GM19238 (cell line): ENCODE measurements around the gene KRT86.
A peak's percentile ranks its signal among the peaks of the same experiment; 100 is the strongest.
"Not testable (repeated sequence)": the region's sequence is repeated elsewhere in the genome, so short reads cannot be mapped to it uniquely, and the experiment has no call there.

Experiments
- DNase-seq: peaks from one replicate; pipeline ENCODE4 v3.0.0; 2011; ENCODE audit warnings: low spot score; ENCODE audit not compliant: insufficient read length

Gene KRT86

GRCh38 chr12:52313461-52313860 is 39.0 kb downstream of the KRT86 start:
- DNase-seq = no peak

- no peak for DNase-seq
Observed at GRCh38 chr12:52313926-52314325, 39.5 kb downstream of the KRT86 start.

- DNase-seq = no peak
Observed at GRCh38 chr12:52314511-52314910, 40.1 kb downstream of the KRT86 start.

DNA sequence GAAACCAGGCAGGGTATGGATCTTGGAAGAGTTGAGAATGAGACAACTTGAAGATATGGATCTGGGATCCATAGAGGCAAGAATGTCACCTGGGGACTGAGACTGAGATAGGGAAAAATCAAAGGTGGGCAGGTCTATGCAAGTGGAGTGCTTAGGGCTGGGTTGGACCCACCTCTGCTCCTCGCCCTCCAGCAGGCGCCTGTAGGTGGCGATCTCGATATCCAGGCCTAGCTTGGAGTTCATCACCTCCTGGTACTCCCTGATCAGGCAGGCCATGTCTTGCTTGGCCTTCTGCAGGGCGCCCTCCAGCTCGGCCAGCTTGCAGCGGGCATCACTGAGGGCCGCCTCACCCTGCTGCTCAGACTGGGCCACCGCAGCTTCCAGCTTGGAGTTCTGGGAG is 41.3 kb downstream of the KRT86 start:
- DNase-seq = not testable (repeated sequence)

DNA sequence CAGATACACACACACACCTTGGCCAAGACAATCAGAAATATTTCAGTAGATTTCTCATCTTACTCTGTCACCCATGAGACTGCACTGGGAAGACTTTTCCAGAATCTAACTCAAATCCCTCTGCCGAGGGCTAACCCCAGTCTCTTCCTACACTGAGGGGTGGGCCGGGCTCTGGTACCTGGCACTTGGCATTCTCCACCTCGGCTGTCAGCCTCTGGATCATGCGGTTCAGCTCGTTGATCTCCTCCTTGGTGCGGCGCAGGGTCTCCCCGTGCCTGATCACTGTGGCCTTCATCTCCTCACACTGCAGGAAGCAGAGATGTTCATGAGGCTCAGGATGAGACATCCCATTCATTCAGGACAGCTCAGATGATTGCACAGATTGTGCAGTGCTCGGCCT is 41.8 kb downstream of the KRT86 start:
- no peak for DNase-seq

DNA sequence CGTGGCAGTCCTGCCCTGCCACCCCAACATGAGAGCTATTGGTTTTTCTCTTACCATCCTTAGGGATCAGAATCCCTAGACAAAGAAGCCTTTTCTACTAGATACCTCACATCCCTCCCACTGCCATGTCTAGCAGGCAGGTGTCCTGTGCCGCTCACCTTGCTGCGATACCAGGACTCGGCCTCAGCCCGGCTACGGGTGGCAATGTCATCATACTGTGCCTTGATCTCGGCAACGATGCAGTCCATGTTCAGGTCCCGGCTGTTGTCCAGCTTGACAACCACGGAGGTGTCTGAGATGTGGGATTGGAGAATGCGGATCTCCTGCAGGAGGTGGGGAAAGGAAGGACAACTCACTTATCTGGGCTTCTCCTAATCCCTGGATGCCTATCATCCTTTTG is 42.3 kb downstream of the KRT86 start:
- DNase-seq = no peak

DNA sequence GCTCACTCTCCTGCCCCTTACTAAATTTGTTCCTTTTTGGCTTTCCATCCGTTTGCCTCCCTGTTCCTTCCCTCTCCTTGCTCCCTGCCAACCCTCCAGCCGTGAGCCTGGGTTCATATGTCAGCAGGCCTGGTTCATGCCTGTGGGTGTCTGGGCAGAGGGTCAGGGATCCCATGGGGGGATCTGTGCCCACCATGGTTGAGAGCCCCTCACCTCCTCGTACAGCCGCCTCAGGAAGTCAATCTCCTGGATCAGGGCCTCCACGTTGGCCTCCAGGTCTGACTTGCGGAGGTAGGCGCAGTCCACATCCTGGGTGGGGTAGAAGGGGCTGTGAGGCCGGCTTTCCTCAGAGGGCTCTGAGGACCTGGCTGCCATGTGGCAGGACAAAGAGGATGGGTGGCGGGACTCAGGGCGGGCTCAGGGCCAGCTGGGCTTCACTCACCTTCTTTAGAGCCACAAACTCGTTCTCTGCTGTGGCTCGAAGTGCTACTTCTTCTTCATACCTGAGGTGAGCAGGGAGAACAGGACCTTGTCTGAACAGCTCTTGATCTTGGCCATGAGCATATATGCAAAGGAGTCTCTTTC is 43.1 kb downstream of the KRT86 start:
- DNase-seq = no peak

DNA sequence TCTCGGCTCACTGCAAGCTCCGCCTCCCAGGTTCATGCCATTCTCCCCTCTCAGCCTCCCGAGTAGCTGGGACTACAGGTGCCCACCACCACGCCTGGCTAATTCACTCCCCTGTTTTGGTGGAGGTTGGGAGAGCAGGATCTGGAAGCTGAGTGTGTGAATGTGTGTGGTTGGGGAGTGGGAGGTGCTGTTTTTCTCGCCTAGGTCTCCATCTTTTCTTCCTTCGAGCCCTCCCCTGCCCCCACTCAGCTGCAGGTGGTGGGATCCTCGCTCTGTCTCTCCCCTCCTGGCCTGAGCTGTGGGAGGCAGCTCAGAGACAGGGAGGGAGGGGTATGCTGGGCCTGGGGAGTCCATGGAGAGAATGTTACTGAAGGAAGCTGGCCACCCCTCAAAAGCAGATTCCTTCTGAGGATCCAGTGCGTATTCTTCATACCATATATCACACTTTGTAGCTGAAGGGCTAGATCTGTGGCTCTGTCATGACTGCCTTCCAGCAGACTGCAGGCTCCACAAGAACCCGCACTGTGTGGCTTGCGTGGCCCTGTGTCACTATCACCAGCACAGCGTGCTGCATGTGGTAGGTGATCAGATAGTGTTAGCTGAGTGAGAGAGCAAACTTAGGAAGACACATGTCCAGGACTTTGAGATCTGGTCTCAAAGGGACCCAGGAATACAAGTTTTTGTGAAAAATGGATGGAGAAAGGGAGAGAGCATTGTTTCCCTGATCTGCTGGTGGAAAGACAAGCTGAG is 44.0 kb downstream of the KRT86 start:
- no peak for DNase-seq

DNA sequence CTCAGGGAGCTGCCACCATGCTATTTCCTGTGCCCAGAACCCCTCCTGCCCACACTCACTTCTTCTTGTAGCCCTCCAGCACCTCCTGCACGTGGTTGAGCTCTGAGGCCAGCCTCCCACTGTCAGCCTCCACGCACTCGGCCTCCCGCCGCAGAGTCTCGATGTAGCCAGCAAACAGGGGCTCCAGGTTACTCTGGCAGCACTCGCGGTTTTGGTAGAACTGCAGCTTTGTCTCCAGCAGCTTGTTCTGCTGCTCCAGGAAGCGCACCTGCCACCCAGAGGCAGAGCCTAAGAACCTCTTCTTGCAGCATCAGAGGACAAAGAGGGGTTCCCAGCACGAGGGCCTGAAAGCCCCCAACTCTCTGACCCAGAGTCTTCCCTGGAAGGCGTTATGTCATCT is 44.7 kb downstream of the KRT86 start:
- no peak for DNase-seq

GRCh38 chr12:52320784-52321400 is 46.4 kb downstream of the KRT86 start, which contains the start of gene KRT83:
KRT83 (minus strand) TSS chr12:52321398; CDS start chr12:52321335, 63 bp downstream.
- DNase-seq = no peak

DNA sequence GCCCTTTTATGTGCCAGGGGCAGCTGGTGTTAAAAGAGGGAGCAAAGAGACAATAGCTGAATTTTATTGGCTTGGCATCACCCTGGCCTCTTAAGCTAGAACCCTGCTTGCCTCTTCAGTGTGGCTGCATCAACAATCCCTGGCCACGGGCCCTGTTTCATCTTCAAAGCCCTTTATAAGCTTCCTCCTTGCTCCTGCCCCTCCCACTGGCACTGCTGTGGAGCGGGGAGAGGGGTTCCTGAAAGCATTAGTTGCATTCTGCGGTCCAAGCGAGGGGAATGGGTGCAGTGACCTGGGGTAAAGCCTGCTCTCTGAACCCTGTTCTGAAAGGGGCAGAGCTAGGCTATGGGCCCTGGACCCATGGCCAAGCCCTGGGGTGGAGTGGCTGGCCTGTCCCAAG is 47.0 kb downstream of the KRT86 start:
- no peak for DNase-seq

- DNase-seq = no peak
Observed at GRCh38 chr12:52322069-52322468, 47.6 kb downstream of the KRT86 start.

DNA sequence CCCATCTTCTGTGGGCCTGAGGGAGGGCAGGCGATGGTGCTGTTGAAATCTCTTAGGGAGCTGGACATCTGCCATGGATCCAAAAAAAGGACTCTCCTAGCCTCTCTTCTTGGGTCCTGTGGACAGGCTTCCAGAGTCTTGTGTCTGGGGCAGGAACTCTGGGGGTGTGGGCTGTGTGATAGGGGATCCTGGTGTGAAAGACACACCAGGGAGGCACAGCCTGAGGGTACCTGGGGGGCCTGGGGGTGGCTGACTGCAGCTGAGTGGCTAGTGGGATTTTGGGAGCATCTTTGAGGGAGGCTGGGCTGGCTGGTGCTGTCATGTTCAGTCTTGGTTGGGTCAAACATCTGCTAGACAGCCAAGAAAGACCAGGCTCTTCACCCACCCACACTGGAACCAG is 48.6 kb downstream of the KRT86 start:
- no peak for DNase-seq

DNA sequence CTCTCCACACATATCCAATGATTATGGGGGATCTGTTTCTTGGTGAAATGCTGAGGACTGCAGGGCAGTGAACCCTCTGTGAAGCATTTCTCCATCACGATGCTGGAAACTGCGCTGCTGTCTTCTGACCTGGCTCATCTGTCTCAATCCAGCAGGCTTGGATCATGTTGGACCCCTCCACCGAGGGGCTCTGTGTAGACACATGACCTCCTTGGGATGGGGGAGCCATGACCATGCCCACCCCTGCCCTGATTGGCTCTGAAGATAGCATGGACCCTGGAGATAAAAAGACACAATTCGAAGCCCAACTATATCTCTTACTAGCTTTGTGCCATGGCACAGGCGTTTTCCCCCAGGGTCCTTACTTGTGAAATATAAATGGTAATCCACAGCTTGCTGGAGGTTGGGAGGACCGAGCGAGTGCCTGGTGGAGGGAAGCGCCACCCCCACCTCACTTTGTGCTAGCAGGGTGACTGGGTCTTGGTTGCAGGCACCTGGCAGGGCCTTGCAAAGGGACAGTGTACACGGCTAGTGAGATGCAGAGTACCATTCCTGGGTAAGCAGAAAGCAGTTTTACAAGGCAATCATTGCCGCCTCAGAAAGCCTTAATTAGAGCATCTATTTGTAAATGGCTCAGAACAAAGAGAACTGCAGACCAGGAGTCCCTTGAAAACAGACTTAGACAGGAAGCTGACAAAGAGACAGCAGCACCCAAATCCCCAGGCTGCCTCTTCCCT is 49.1 kb downstream of the KRT86 start:
- no peak for DNase-seq

- DNase-seq = no peak
Observed at GRCh38 chr12:52324153-52324444, 49.7 kb downstream of the KRT86 start.

DNA sequence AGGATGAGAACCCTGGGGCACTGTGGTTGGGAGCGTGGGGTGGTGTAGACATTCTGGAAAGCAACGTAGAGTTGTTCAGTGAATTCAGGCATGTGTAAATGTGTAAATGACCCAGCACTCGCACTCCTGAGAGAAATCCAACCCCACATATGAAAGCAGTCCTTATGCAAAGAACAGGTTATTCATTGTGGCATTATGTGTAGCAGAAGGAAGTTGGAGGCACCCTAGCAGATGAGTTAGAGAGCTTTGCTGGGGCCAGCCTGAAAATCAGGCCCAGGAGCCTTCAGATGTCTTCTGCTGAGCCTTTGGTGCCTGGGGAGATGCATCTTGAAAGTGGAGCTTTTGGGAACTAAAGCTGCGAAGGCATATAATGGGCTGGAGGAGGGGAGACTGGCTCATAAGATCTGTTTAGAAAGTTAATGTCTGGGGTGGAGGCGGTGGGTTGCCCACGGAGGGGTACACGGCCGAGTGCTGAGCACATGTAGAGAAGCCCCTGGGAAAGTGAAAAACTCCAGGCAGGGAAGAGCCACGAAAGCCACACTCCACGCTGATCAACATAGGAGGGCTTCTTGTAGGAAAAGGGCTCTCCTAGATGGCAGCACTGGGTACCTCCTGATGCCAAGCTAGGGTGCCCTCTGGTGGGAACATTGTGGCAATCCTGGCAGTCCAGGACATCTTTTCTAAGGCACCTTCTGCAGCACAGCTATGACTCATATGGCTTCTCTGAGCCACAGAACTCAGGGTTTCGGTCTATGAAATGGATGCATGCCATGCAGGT is 52.8 kb downstream of the KRT86 start:
- peak; percentile 84 for DNase-seq

DNA sequence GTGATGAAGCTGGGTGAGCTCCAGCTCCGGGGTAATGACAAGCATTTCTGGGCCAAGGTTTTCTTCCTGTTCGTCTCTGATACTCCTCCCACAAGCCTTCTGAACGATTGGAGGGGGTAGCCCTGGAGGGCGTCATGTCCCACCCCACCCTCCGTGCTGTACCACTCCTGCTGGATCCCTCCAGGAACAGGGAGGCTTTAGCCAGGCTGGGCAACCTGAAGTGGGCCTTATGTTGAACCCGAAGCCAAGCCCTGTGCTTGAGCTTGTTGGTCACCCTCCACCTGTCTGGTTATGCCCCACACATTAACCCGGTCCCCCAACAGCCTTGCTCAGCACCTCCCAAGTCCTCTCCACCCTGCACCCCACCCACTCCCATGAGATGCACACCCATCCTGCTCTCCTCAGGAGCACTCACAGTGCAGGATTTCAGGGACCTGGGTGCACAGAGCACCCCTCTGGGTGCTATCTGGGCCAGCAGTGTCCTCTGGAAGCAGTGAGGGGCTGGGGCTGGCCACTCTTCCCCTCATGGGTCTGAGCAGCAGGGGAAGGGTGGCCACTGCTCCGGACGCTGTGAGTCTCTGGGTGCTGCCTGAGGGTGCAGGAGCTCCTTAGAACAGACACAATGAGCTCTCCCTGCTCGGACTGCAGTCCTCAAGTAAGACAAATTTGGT is 53.5 kb downstream of the KRT86 start:
- DNase-seq = no peak

GRCh38 chr12:52331039-52331438 is 56.6 kb downstream of the KRT86 start:
- DNase-seq = no peak

DNA sequence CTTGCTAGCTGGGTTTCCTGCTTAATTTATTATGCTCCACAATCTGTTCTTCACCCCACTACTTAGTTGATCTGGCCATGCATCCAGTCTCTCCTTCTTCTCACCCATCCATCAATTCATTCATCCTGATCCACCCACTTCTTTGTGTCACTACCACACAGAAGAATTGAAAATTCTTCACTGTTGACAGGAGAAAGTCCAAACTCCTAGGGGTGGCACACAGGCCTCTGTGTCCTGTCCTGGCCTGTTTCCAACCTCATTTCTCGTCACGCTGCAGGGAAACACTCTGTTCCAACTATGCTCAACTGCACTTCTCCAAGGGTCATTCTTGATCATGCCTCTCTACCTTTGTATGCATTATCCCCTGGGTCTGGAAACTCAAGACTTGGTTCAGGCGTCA is 57.4 kb downstream of the KRT86 start:
- DNase-seq = no peak

GRCh38 chr12:52332381-52332780 is 57.9 kb downstream of the KRT86 start:
- DNase-seq = no peak

DNA sequence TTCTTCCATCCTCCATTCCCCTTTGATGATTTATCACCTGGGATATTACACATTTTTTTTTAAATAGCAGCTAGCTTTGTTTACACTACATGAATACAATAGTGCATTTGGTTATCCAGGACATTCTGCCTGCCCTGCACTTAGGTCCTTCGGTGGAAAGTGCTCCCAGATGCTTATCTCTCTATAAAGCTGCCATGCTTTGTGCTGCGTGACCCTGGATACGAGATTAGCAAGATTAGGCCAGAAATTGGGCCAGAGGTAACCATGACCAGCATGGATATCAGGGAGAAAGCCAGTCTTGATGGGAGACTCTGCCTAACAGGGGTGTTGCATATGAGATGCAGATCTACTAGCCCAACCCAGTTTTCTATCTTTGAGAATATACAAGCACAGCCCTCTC is 58.9 kb downstream of the KRT86 start:
- DNase-seq = no peak
